OCI-LY3 (cell line): Measurements from ENCODE around the gene OR2T34.

Source experiments
- CTCF ChIP-seq: fragments of 200-600, 300-600 bp; sonication (generic); IDR thresholded peaks from 2 replicates; pipeline ENCODE4 v1.5.1; 2014; ENCODE audit warnings: antibody characterized with exemption, low read length, low read depth
- EZH2phosphoT487 ChIP-seq: fragments of 200-600 bp; shearing (Covaris generic); IDR thresholded peaks from 2 replicates; pipeline ENCODE4 v1.6.1; 2018; ENCODE audit warnings: antibody characterized with exemption, mixed run types, low read depth

DNA sequence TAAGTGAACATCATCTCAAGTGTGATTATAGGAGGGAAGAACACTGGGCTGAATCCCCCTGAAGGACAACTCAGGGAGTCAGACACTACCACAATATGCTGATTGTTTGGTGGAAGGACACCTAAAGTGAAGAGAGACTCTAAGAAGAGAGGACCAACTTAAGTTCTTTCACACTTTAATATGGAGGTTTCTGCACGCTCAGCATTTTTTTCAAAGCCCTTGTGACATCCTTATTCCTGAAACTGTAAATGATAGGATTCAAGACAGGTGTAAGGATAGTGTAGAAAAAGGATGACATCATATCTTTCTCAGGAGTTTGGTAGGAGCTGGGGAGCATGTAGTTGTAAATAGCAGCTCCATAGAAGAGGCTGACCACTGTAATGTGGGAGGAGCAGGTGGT is 18.1 kb upstream of the OR2T34 start:
- no peak for TF ChIP-seq CTCF
- no peak for TF ChIP-seq EZH2phosphoT487
